Measurements from ENCODE around the gene KLHL36.

- TF ChIP-seq CTCF (IDR thresholded peaks at IDR 0.05; ENCODE audit: low read depth, low read length) (no peak), POLR2A (IDR thresholded peaks at IDR 0.05; ENCODE audit: extremely low read depth, insufficient read length) (no peak)
These were observed 20.0 kb upstream of the KLHL36 start for GRCh38 chr16:84628226-84628731.

Data from NB4 (cell line).